Heart left ventricle (tissue), 13 donors: Measurements from ENCODE around the gene ENKD1.

Experiments used
- POLR2A ChIP-seq, 2 donors: fragments of 450-650 bp; IDR thresholded peaks; one replicate each; pipeline ENCODE4 v1.6.1; 2017; ENCODE audit warnings: antibody characterized with exemption in 2 of 2, mild to moderate bottlenecking in 2 of 2, moderate library complexity in 2 of 2
- TF ChIP-seq, protein P1 (sequence below), 12 donors: fragments of 200-600 bp; sonication (generic) in 4 of 12; IDR thresholded peaks; one replicate each; pipeline versions ENCODE4 v1.5.0 to v1.8.0; 2018 to 2022; ENCODE audit warnings: antibody characterized with exemption in 12 of 12, mild to moderate bottlenecking in 5 of 12
- donor health status: ischemic (EF 13 %, LVEDD 7.1; RV severe dilation, severe dysfunction).
- donor health status: DM: no; HTN: yes; CAD: no.
- donor health status: DM: no; HTN: no; CAD: no.
- donor health status: ischemic (EF 25% LVEDD 6.9; RV normal size, moderate dysfunction).
- donor health status: ischemic (EF 25% LVEDD 5.7; RV mildly dilated, moderate dysfunction).
- donor health status: ischemic (EF 35%, LVEDD 5.7; RV mildly dilated, moderate dysfunction).
- donor health status: nonischemic (EF 11% LVEDD 7.7; RV severe dilation, severe dysfunction).
- donor health status: DM: yes; HTN: yes; CAD: no.
- donor health status: PGD.
- donor health status: ischemic (EF 29% LVEDD 5.4; RV normal size, mild dysfunction).
- donor health status: nonischemic (EF 23%, LVEDD 6.1; RV moderate dilation, normal function).

- TF ChIP-seq, protein P1, sequence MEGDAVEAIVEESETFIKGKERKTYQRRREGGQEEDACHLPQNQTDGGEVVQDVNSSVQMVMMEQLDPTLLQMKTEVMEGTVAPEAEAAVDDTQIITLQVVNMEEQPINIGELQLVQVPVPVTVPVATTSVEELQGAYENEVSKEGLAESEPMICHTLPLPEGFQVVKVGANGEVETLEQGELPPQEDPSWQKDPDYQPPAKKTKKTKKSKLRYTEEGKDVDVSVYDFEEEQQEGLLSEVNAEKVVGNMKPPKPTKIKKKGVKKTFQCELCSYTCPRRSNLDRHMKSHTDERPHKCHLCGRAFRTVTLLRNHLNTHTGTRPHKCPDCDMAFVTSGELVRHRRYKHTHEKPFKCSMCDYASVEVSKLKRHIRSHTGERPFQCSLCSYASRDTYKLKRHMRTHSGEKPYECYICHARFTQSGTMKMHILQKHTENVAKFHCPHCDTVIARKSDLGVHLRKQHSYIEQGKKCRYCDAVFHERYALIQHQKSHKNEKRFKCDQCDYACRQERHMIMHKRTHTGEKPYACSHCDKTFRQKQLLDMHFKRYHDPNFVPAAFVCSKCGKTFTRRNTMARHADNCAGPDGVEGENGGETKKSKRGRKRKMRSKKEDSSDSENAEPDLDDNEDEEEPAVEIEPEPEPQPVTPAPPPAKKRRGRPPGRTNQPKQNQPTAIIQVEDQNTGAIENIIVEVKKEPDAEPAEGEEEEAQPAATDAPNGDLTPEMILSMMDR (IDR thresholded peaks at IDR 0.05) = no peak
- no peak for TF ChIP-seq POLR2A (IDR thresholded peaks at IDR 0.05)
Measured at GRCh38 chr16:67674851-67675578, 8.5 kb upstream of the ENKD1 start.
